ENCODE data around the gene TMC8.

DNA sequence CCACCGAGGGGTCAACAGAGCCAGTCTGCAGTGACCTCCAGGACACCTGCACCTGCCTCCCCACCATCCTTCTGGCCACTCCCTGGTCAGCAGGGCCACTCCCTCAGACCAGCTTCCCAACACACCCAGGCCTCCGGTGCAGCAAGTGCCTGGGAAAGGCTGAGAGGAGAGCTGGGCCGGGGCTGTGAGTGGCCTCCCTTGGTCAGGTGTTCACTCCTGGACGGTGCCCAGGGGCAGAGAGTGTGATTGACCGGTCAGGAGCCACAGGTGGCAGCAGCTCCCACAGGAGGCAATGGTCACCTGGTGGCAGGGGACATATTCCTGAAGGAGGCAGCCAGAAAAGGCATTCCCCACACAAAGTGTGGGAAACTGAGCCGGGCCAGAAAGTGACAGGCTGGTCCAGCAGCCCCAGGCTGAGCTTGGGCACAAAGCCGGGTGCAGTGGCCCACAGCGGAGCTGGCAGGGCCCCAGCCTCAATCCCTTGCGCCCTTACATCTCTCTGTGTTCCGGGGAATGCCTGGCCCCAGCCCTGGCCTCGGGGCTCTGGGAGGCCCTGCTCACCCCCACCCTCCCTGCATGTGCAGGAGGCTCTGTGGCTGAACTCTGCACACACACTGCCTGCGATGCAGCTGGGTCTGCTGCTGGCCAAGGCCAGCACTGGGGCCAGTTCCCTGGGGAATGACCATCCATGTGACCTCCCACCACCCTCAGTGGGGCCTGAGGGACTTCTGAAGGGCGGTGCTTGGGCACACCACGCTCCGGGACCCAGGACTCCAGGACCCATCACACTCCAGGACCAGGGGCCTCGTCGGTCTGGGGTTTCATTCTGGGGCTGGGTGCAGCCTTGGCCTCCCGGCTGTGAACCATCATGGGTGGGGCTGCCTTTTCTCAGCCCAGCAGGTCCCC is 14.4 kb downstream of the TMC8 start:
- TF ChIP-seq, protein P1, sequence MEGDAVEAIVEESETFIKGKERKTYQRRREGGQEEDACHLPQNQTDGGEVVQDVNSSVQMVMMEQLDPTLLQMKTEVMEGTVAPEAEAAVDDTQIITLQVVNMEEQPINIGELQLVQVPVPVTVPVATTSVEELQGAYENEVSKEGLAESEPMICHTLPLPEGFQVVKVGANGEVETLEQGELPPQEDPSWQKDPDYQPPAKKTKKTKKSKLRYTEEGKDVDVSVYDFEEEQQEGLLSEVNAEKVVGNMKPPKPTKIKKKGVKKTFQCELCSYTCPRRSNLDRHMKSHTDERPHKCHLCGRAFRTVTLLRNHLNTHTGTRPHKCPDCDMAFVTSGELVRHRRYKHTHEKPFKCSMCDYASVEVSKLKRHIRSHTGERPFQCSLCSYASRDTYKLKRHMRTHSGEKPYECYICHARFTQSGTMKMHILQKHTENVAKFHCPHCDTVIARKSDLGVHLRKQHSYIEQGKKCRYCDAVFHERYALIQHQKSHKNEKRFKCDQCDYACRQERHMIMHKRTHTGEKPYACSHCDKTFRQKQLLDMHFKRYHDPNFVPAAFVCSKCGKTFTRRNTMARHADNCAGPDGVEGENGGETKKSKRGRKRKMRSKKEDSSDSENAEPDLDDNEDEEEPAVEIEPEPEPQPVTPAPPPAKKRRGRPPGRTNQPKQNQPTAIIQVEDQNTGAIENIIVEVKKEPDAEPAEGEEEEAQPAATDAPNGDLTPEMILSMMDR (IDR thresholded peaks at IDR 0.05; ENCODE audit: insufficient read depth, low read length, poor library complexity, severe bottlenecking), result no peak
- TF ChIP-seq EZH2phosphoT487 (conservative IDR thresholded peaks at IDR 0.05; ENCODE audit: low read length), result no peak
